H1 (cell line): ENCODE measurements around the gene CDRT4. TPM values are rescaled to one million over a fixed set of nuclear protein-coding genes. Genes with fewer than 3 reads are reported as not detected.

ENCODE experiments used
- CEBPB ChIP-seq: IDR thresholded peaks from 2 replicates; pipeline ENCODE4 v1.6.1; 2012; ENCODE audit warnings: low read depth, low read length
- RNF2 ChIP-seq: fragments of 200-900, 300-1000 bp; sonication (generic); IDR thresholded peaks from 2 replicates; pipeline ENCODE4 v1.7.1; 2016; ENCODE audit warnings: borderline replicate concordance, low read depth, mild to moderate bottlenecking, antibody characterized with exemption, low read length; ENCODE audit not compliant: poor library complexity, severe bottlenecking; ENCODE audit errors: missing control alignments
- RXRA ChIP-seq: IDR thresholded peaks from 2 replicates; pipeline ENCODE4 v1.6.1; 2011; ENCODE audit warnings: low read depth, mild to moderate bottlenecking, low read length, moderate library complexity; ENCODE audit not compliant: insufficient read depth
- SAP30 ChIP-seq: fragments of 300-600 bp; sonication (generic); IDR thresholded peaks from 2 replicates; pipeline ENCODE4 v1.7.1; 2012; ENCODE audit warnings: low read length, moderate library complexity, mild to moderate bottlenecking, inconsistent platforms; ENCODE audit not compliant: insufficient read depth, insufficient replicate concordance
- polyA plus RNA-seq, 7 experiments: library from polyadenylated mRNA; depleted of rRNA in 3 of 7; stranded (reverse) in 5 of 7; unstranded in 2 of 7; fragments of >200 nt in 5 of 7; fragments of 200-250 nt in 2 of 7; gene quantifications; 1 replicate in 5 of 7; 2 replicates in 1 of 7; 4 replicates in 1 of 7; pipeline versions ENCODE4 v1.2.1 to v1.2.3, GENCODE V29; 2011 to 2013; ENCODE audit warnings: missing spikeins in 2 of 7, mixed read lengths in 2 of 7
- total RNA-seq: library from RNA; stranded (reverse); fragmentation: NEBNext Ultra II Directional; extraction: Animal tissue kit (Norgen Biotek cat#: 25700); gene quantifications from 2 replicates; pipeline ENCODE4 v1.2.1, GENCODE V29; 2021
- TF ChIP-seq, protein P1 (sequence below): fragments of 300-600 bp; sonication (generic); IDR thresholded peaks from 2 replicates; pipeline ENCODE4 v1.7.1; 2012; ENCODE audit warnings: low read length, moderate library complexity, mild to moderate bottlenecking, inconsistent platforms; ENCODE audit not compliant: insufficient replicate concordance
- TF ChIP-seq, protein P2 (sequence below), 3 experiments: IDR thresholded peaks; 1 replicate in 2 of 3; 2 replicates in 1 of 3; pipeline versions ENCODE4 v1.5.1 to v1.6.1; 2011; ENCODE audit warnings: low read length in 3 of 3, mild to moderate bottlenecking in 3 of 3, inconsistent platforms in 2 of 3, low read depth in 1 of 3, moderate library complexity in 1 of 3; ENCODE audit not compliant: insufficient read depth in 1 of 3; ENCODE audit errors: control extremely low read depth in 1 of 3

Gene CDRT4
- total and polyA plus RNA-seq, 2 of the 8 experiments (the other 6 are each of a cell fraction or from before 2014, with no cell fraction given) = 2.6 to 5.6 TPM

DNA sequence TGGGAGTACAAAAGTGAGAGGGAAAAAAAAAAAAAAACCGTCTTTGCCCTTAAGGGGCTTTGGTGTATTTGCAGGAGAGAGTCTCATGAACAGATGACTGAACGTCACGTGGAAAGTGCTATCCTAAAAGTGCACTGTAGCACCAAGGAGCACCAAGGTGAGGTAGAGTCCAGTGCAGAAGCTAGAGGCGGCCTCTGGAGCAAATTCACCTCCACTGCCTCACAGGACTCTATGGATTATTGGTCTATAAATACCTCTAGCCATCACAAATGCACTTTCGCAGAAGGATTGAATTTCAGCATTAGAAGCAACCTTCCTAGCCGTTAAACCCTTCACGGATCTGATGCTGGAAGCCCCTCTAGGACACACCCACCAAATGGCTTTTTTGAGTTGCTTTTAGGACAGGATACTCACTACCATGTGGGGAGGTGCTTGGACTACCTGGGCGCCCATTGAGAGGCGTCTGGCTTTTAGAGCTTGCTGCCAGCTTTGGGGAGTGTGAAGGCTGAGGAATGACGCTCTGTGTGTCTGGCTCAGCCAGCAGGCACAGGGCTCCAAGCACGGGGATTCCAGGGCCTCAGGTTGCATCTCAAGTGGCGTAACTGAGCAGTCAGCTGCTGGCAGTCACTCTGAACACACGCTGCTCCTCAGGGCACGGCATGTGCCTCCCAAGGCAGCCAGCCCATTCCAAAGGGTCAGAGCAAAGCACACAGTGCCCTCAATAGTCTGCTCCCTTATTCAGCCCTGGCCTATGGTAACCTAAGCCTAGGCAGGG, 52.7 kb downstream of the CDRT4 start (continued):
- TF ChIP-seq, protein P1, sequence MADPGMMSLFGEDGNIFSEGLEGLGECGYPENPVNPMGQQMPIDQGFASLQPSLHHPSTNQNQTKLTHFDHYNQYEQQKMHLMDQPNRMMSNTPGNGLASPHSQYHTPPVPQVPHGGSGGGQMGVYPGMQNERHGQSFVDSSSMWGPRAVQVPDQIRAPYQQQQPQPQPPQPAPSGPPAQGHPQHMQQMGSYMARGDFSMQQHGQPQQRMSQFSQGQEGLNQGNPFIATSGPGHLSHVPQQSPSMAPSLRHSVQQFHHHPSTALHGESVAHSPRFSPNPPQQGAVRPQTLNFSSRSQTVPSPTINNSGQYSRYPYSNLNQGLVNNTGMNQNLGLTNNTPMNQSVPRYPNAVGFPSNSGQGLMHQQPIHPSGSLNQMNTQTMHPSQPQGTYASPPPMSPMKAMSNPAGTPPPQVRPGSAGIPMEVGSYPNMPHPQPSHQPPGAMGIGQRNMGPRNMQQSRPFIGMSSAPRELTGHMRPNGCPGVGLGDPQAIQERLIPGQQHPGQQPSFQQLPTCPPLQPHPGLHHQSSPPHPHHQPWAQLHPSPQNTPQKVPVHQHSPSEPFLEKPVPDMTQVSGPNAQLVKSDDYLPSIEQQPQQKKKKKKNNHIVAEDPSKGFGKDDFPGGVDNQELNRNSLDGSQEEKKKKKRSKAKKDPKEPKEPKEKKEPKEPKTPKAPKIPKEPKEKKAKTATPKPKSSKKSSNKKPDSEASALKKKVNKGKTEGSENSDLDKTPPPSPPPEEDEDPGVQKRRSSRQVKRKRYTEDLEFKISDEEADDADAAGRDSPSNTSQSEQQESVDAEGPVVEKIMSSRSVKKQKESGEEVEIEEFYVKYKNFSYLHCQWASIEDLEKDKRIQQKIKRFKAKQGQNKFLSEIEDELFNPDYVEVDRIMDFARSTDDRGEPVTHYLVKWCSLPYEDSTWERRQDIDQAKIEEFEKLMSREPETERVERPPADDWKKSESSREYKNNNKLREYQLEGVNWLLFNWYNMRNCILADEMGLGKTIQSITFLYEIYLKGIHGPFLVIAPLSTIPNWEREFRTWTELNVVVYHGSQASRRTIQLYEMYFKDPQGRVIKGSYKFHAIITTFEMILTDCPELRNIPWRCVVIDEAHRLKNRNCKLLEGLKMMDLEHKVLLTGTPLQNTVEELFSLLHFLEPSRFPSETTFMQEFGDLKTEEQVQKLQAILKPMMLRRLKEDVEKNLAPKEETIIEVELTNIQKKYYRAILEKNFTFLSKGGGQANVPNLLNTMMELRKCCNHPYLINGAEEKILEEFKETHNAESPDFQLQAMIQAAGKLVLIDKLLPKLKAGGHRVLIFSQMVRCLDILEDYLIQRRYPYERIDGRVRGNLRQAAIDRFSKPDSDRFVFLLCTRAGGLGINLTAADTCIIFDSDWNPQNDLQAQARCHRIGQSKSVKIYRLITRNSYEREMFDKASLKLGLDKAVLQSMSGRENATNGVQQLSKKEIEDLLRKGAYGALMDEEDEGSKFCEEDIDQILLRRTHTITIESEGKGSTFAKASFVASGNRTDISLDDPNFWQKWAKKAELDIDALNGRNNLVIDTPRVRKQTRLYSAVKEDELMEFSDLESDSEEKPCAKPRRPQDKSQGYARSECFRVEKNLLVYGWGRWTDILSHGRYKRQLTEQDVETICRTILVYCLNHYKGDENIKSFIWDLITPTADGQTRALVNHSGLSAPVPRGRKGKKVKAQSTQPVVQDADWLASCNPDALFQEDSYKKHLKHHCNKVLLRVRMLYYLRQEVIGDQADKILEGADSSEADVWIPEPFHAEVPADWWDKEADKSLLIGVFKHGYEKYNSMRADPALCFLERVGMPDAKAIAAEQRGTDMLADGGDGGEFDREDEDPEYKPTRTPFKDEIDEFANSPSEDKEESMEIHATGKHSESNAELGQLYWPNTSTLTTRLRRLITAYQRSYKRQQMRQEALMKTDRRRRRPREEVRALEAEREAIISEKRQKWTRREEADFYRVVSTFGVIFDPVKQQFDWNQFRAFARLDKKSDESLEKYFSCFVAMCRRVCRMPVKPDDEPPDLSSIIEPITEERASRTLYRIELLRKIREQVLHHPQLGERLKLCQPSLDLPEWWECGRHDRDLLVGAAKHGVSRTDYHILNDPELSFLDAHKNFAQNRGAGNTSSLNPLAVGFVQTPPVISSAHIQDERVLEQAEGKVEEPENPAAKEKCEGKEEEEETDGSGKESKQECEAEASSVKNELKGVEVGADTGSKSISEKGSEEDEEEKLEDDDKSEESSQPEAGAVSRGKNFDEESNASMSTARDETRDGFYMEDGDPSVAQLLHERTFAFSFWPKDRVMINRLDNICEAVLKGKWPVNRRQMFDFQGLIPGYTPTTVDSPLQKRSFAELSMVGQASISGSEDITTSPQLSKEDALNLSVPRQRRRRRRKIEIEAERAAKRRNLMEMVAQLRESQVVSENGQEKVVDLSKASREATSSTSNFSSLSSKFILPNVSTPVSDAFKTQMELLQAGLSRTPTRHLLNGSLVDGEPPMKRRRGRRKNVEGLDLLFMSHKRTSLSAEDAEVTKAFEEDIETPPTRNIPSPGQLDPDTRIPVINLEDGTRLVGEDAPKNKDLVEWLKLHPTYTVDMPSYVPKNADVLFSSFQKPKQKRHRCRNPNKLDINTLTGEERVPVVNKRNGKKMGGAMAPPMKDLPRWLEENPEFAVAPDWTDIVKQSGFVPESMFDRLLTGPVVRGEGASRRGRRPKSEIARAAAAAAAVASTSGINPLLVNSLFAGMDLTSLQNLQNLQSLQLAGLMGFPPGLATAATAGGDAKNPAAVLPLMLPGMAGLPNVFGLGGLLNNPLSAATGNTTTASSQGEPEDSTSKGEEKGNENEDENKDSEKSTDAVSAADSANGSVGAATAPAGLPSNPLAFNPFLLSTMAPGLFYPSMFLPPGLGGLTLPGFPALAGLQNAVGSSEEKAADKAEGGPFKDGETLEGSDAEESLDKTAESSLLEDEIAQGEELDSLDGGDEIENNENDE = no peak
- TF ChIP-seq RNF2 (no peak), CEBPB (no peak), SAP30 (no peak), RXRA (no peak)
- TF ChIP-seq, protein P2, sequence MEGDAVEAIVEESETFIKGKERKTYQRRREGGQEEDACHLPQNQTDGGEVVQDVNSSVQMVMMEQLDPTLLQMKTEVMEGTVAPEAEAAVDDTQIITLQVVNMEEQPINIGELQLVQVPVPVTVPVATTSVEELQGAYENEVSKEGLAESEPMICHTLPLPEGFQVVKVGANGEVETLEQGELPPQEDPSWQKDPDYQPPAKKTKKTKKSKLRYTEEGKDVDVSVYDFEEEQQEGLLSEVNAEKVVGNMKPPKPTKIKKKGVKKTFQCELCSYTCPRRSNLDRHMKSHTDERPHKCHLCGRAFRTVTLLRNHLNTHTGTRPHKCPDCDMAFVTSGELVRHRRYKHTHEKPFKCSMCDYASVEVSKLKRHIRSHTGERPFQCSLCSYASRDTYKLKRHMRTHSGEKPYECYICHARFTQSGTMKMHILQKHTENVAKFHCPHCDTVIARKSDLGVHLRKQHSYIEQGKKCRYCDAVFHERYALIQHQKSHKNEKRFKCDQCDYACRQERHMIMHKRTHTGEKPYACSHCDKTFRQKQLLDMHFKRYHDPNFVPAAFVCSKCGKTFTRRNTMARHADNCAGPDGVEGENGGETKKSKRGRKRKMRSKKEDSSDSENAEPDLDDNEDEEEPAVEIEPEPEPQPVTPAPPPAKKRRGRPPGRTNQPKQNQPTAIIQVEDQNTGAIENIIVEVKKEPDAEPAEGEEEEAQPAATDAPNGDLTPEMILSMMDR (IDR thresholded peaks at IDR 0.05; ENCODE audit: control extremely low read depth in 1 of 3, insufficient read depth in 1 of 3, low read depth in 1 of 3, low read length in 3 of 3) = no peak
